Adrenal gland (tissue), 5 donors: ENCODE results near the gene TARS2.

Source experiments
- CTCF ChIP-seq, 6 experiments: fragments of 450-650 bp in 4 of 6; fragments of 200-600 bp in 2 of 6; sonication (generic) in 1 of 6; IDR thresholded peaks; 1 replicate in 5 of 6; 2 replicates in 1 of 6; pipeline versions ENCODE4 v1.5.1 to v1.8.0; 2016 to 2021; ENCODE audit warnings: antibody characterized with exemption in 6 of 6, mild to moderate bottlenecking in 2 of 6, moderate library complexity in 1 of 6
- POLR2A ChIP-seq, 2 donors: fragments of 450-650 bp; IDR thresholded peaks; one replicate each; pipeline ENCODE4 v1.6.1; 2017; ENCODE audit warnings: antibody characterized with exemption in 2 of 2, mild to moderate bottlenecking in 2 of 2, moderate library complexity in 1 of 2
- donor health status: DM: no; HTN: no; CAD: no.

GRCh38 chr1:150474869-150475268 is 12.3 kb upstream of the TARS2 start:
- TF ChIP-seq CTCF (IDR thresholded peaks at IDR 0.05) (no peak), POLR2A (IDR thresholded peaks at IDR 0.05) (no peak)
